H9 (cell line): ENCODE measurements around the gene SERPINB13. TPM values are rescaled to one million over a fixed set of nuclear protein-coding genes. Genes with fewer than 3 reads are reported as not detected.

ENCODE experiments used
- DNase-seq: peaks from one replicate; pipeline ENCODE4 v3.0.0-alpha.2; 2017
- H2AFZ ChIP-seq: one replicate; pipeline ENCODE4 v1.6.1; 2013; ENCODE audit warnings: mild to moderate bottlenecking, low read length, control low read depth, moderate library complexity
- H2AK5ac ChIP-seq: 2 replicates; pipeline ENCODE4 v1.6.1; 2013; ENCODE audit warnings: low read length, control low read depth, mixed read lengths; ENCODE audit not compliant: insufficient read length
- H2BK120ac ChIP-seq: one replicate; pipeline ENCODE4 v1.6.1; 2013; ENCODE audit warnings: low read depth, mild to moderate bottlenecking, low read length, control low read depth, inconsistent platforms; ENCODE audit not compliant: poor library complexity, severe bottlenecking
- H2BK12ac ChIP-seq: 2 replicates; pipeline ENCODE4 v1.6.1; 2013; ENCODE audit warnings: low read length, control low read depth, mixed read lengths, low read depth; ENCODE audit not compliant: insufficient read length
- H2BK15ac ChIP-seq: 2 replicates; pipeline ENCODE4 v1.6.1; 2013; ENCODE audit warnings: low read depth, low read length, control low read depth
- H2BK20ac ChIP-seq: one replicate; pipeline ENCODE4 v1.6.1; 2013; ENCODE audit warnings: low read depth, mild to moderate bottlenecking, low read length, control low read depth, inconsistent platforms; ENCODE audit not compliant: poor library complexity, severe bottlenecking
- H2BK5ac ChIP-seq: 2 replicates; pipeline ENCODE4 v1.6.1; 2013; ENCODE audit warnings: low read length, control low read depth, mixed read lengths; ENCODE audit not compliant: insufficient read length
- H3K14ac ChIP-seq: 2 replicates; pipeline ENCODE4 v1.6.1; 2013; ENCODE audit warnings: low read length, control low read depth; ENCODE audit not compliant: insufficient read depth
- H3K18ac ChIP-seq: 2 replicates; pipeline ENCODE4 v1.6.1; 2013; ENCODE audit warnings: low read depth, mild to moderate bottlenecking, mixed read lengths, low read length, control low read depth; ENCODE audit not compliant: insufficient read length
- H3K23ac ChIP-seq: 2 replicates; pipeline ENCODE4 v1.6.1; 2013; ENCODE audit warnings: low read length, control low read depth, mixed read lengths, low read depth; ENCODE audit not compliant: insufficient read length
- H3K23me2 ChIP-seq: 2 replicates; pipeline ENCODE4 v1.6.1; 2013; ENCODE audit warnings: low read depth, mild to moderate bottlenecking, mixed read lengths, low read length, control low read depth; ENCODE audit not compliant: insufficient read length, poor library complexity, severe bottlenecking
- H3K27ac ChIP-seq: 2 replicates; pipeline ENCODE4 v1.5.1; 2013; ENCODE audit warnings: low read length, control low read depth, mixed read lengths, low read depth; ENCODE audit not compliant: insufficient read length
- H3K27me3 ChIP-seq: 2 replicates; pipeline ENCODE4 v1.6.1; 2013; ENCODE audit warnings: low read length, control low read depth, inconsistent platforms; ENCODE audit not compliant: insufficient read depth
- H3K4ac ChIP-seq: 2 replicates; pipeline ENCODE4 v1.6.1; 2013; ENCODE audit warnings: low read depth, mild to moderate bottlenecking, control low read depth, inconsistent platforms, low read length, moderate library complexity
- H3K4me1 ChIP-seq: 2 replicates; pipeline ENCODE4 v1.6.1; 2013; ENCODE audit warnings: low read length, control low read depth, inconsistent platforms; ENCODE audit not compliant: insufficient read depth
- H3K4me2 ChIP-seq: 2 replicates; pipeline ENCODE4 v1.6.1; 2013; ENCODE audit warnings: low read length, control low read depth, mixed read lengths; ENCODE audit not compliant: insufficient read length, insufficient read depth
- H3K56ac ChIP-seq: 2 replicates; pipeline ENCODE4 v1.6.1; 2013; ENCODE audit warnings: low read depth, mild to moderate bottlenecking, mixed read lengths, low read length, control low read depth; ENCODE audit not compliant: insufficient read length
- H3K79me1 ChIP-seq: 2 replicates; pipeline ENCODE4 v1.6.1; 2013; ENCODE audit warnings: low read depth, mild to moderate bottlenecking, moderate library complexity, low read length, control low read depth, inconsistent platforms; ENCODE audit not compliant: insufficient read depth, poor library complexity, severe bottlenecking
- H3K79me2 ChIP-seq: 2 replicates; pipeline ENCODE4 v1.6.1; 2013; ENCODE audit warnings: low read length, control low read depth, inconsistent platforms; ENCODE audit not compliant: insufficient read depth
- H3K9ac ChIP-seq: 2 replicates; pipeline ENCODE4 v1.6.1; 2013; ENCODE audit warnings: low read length, control low read depth, mixed read lengths; ENCODE audit not compliant: insufficient read length; ENCODE audit errors: extremely low read depth
- H3K9me3 ChIP-seq: one replicate; pipeline ENCODE4 v1.6.1; 2013; ENCODE audit warnings: low read depth, low read length, inconsistent platforms; ENCODE audit not compliant: control insufficient read depth
- H3T11ph ChIP-seq: one replicate; pipeline ENCODE4 v1.6.1; 2013; ENCODE audit warnings: mild to moderate bottlenecking, low read length, control low read depth, inconsistent platforms
- H4K20me1 ChIP-seq: one replicate; pipeline ENCODE4 v1.6.1; 2013; ENCODE audit not compliant: control insufficient read depth, insufficient read length, insufficient read depth
- H4K5ac ChIP-seq: 2 replicates; pipeline ENCODE4 v1.6.1; 2013; ENCODE audit warnings: low read depth, mild to moderate bottlenecking, mixed read lengths, low read length, control low read depth; ENCODE audit not compliant: insufficient read length
- H4K8ac ChIP-seq: replicated peaks from 2 replicates; pipeline ENCODE4 v1.6.1; 2013; ENCODE audit warnings: low read length, control low read depth, mixed read lengths, low read depth; ENCODE audit not compliant: insufficient read length
- H4K91ac ChIP-seq: 2 replicates; pipeline ENCODE4 v1.6.1; 2013; ENCODE audit warnings: low read depth, mild to moderate bottlenecking, moderate library complexity, mixed read lengths, low read length, control low read depth; ENCODE audit not compliant: insufficient read length
- H3K27ac Mint-ChIP-seq, 3 experiments: 2 replicates in 2 of 3; 3 replicates in 1 of 3; pipeline ENCODE4 v1.8.0; 2020 to 2021; ENCODE audit warnings: mixed read lengths in 3 of 3, mild to moderate bottlenecking in 1 of 3, moderate library complexity in 1 of 3
- H3K27me3 Mint-ChIP-seq: 2 replicates; pipeline ENCODE4 v1.8.0; 2021; ENCODE audit warnings: low read depth, mild to moderate bottlenecking, moderate library complexity, mixed read lengths
- H3K36me3 Mint-ChIP-seq, 3 experiments: 2 replicates in 2 of 3; 3 replicates in 1 of 3; pipeline ENCODE4 v1.8.0; 2020 to 2021; ENCODE audit warnings: low read depth in 3 of 3, mixed read lengths in 3 of 3; ENCODE audit not compliant: insufficient read depth in 1 of 3
- H3K4me1 Mint-ChIP-seq, 2 experiments: 2 replicates each; pipeline ENCODE4 v1.8.0; 2020; ENCODE audit warnings: mixed read lengths in 2 of 2
- H3K4me3 Mint-ChIP-seq, 2 experiments: 2 replicates in 1 of 2; 3 replicates in 1 of 2; pipeline ENCODE4 v1.8.0; 2020 to 2021; ENCODE audit warnings: mild to moderate bottlenecking in 2 of 2, mixed read lengths in 2 of 2, moderate library complexity in 1 of 2
- H3K9me3 Mint-ChIP-seq, 2 experiments: 2 replicates in 1 of 2; 3 replicates in 1 of 2; pipeline ENCODE4 v1.8.0; 2020; ENCODE audit warnings: mild to moderate bottlenecking in 2 of 2, mixed read lengths in 2 of 2, moderate library complexity in 1 of 2
- WGBS: extraction: QIAGEN DNeasy Blood & Tissue Kit; methylation state at CpG from one replicate; pipeline ENCODE4 v1.1.7; 2013; ENCODE audit warnings: missing lambda C conversion rate, low lambda C conversion rate, mixed read lengths; ENCODE audit not compliant: insufficient read length; ENCODE audit errors: extremely low coverage; 5-methylcytosine and 5-hydroxymethylcytosine counted together
- total RNA-seq: library from RNA; stranded (reverse); gene quantifications from 2 replicates; pipeline ENCODE4 v1.2.1, GENCODE V29; 2021
- TF ChIP-seq, protein P1 (sequence below): fragments of 200-600 bp; sonication (generic); conservative IDR thresholded peaks from 3 replicates; pipeline ENCODE4 v1.8.0; 2021; ENCODE audit warnings: antibody characterized with exemption, mild to moderate bottlenecking

The SERPINB13 gene
- total RNA-seq, 1 experiment from 2014 or later: not detected

DNA sequence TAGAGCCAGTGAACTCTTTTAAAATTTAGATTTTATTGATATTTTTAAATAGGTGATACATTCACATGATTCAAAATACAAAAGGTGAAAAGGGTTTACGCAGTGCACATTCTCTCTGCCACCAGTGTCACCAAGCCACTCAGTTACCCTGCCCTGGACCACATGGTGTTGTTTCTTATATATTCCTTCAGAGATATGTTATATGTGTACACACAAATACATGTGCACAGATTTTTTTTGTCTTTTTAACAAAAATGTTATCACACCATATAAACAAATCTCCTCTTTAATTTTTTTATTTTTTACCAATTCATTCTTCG, 30.7 kb downstream of the SERPINB13 start:
- WGBS: 100% methylated on average over 1 of the region's 2 CpGs
- H4K8ac ChIP-seq: no peak overlapping the region
- no peaks in the 10 kb centered on the region for H3K9me3 ChIP-seq
- no peak overlapping the region for H3K27ac ChIP-seq
- Mint-ChIP-seq H3K36me3 (peaks cover 0 to 5% (median 1%) of the 10 kb centered on the region in 3 experiments; a peak in 3 of 7 replicates), H3K4me3 (no peak overlapping the region), H3K9me3 (peaks cover 2 to 3% of the 10 kb centered on the region in 2 experiments; a peak in 3 of 5 replicates), H3K27ac (no peak overlapping the region), H3K4me1 (peaks cover 8 to 12% of the 10 kb centered on the region in 2 experiments), H3K27me3 (no peaks in the 10 kb centered on the region)
- no peak overlapping the region for H2AFZ ChIP-seq
- H2BK12ac ChIP-seq: no peak overlapping the region
- no peak overlapping the region for H3K56ac ChIP-seq
- no peaks in the 10 kb centered on the region for H4K20me1 ChIP-seq
- no peaks in the 10 kb centered on the region for H3K79me2 ChIP-seq
- no peaks in the 10 kb centered on the region for H3K79me1 ChIP-seq
- H3K4me2 ChIP-seq: no peak overlapping the region
- H2BK120ac ChIP-seq: no peak overlapping the region
- no peak overlapping the region for H3K14ac ChIP-seq
- H3K9ac ChIP-seq: no peak overlapping the region
- H3K4ac ChIP-seq: no peak overlapping the region
- no peak overlapping the region for H2BK15ac ChIP-seq
- H3T11ph ChIP-seq: no peak overlapping the region
- H3K23ac ChIP-seq: no peak overlapping the region
- no peak overlapping the region for H4K91ac ChIP-seq
- H3K27me3 ChIP-seq: no peaks in the 10 kb centered on the region
- H3K18ac ChIP-seq: no peak overlapping the region
- DNase-seq: no peak
- no peaks in the 10 kb centered on the region for H3K4me1 ChIP-seq
- H2BK20ac ChIP-seq: no peak overlapping the region
- H4K5ac ChIP-seq: no peak overlapping the region
- no peak overlapping the region for H2BK5ac ChIP-seq
- TF ChIP-seq, protein P1, sequence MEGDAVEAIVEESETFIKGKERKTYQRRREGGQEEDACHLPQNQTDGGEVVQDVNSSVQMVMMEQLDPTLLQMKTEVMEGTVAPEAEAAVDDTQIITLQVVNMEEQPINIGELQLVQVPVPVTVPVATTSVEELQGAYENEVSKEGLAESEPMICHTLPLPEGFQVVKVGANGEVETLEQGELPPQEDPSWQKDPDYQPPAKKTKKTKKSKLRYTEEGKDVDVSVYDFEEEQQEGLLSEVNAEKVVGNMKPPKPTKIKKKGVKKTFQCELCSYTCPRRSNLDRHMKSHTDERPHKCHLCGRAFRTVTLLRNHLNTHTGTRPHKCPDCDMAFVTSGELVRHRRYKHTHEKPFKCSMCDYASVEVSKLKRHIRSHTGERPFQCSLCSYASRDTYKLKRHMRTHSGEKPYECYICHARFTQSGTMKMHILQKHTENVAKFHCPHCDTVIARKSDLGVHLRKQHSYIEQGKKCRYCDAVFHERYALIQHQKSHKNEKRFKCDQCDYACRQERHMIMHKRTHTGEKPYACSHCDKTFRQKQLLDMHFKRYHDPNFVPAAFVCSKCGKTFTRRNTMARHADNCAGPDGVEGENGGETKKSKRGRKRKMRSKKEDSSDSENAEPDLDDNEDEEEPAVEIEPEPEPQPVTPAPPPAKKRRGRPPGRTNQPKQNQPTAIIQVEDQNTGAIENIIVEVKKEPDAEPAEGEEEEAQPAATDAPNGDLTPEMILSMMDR: no peak
- no peaks in the 10 kb centered on the region for H3K23me2 ChIP-seq
- no peak overlapping the region for H2AK5ac ChIP-seq
